Measurements from ENCODE around the gene SPCS3. TPM values are rescaled to one million over a fixed set of nuclear protein-coding genes. Genes with fewer than 3 reads are reported as not detected.
A peak's percentile ranks its signal among the peaks of the same experiment; 100 is the strongest.
"Not testable (repeated sequence)": the region's sequence is repeated elsewhere in the genome, so short reads cannot be mapped to it uniquely, and the experiment has no call there.

The SPCS3 gene
- total and polyA plus RNA-seq, 2 of the 13 experiments (the other 11 are each of a cell fraction or from before 2014, with no cell fraction given): 26.3 to 57.0 TPM

DNA sequence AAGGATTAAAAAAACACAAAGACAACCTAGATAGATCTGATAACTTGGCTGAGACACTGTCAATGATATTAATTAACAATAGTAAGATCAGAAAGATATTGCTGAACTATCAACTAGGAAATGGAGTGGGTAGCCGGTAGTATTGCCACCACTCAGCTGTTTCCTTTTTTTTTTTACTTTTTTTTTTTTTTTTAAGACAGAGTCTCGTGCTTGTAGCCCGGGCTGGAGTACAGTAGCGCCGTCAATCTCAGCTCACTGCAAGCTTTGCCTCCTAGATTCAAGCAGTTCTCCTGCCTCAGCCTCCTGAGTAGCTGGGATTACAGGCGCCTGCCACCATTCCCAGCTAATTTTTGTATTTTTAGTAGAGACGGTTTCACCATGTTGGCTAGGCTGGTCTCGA lies 5.1 kb downstream of the SPCS3 start:
- CTCF ChIA-PET (ENCODE audit: low intra/inter-chr PET ratio, low total read pairs); ATAC-seq; FAIRE-seq; H3K4me3 ChIP-seq (replicated peaks in 1 of 3; ENCODE audit: insufficient read depth in 1 of 3, low read depth in 2 of 3, low read length in 3 of 3); H3K27ac ChIP-seq (ENCODE audit: extremely low read length, insufficient read depth, low read length); H3K27me3 ChIP-seq (ENCODE audit: control insufficient read depth in 1 of 2, insufficient read depth in 2 of 2, low read length in 2 of 2); H3K4me2 ChIP-seq (ENCODE audit: low read depth, low read length); POLR2A ChIA-PET; H3K9ac ChIP-seq (ENCODE audit: insufficient read depth, low read depth, low read length); H2AFZ ChIP-seq (ENCODE audit: low read length); H3K9me3 ChIP-seq (ENCODE audit: low read length); H4K20me1 ChIP-seq (ENCODE audit: insufficient read depth, low read length); BruUV-seq (replicated peaks); H3K36me3 ChIP-seq (replicated peaks in 1 of 2; ENCODE audit: control insufficient read depth in 1 of 2, insufficient read depth in 2 of 2, low read length in 2 of 2); DNase-seq (ENCODE audit: low spot score): not testable (repeated sequence)
- in situ Hi-C loops (cut with HindIII; ENCODE audit: extremely low pct_ligation_motif_present, low pct_unique_long_range_greater_than_20kb): loop anchor here (25.0 kb wide), 3 partner anchors 188 to 388 kb away; no protein-coding TSS in a partner anchor
- Histone ChIP-seq H3K79me2 (ENCODE audit: insufficient read depth, low read length) (peaks cover 64% of the 10 kb centered on the region), H3K4me1 (ENCODE audit: insufficient read depth, low read length) (peaks cover 26% of the 10 kb centered on the region)
- intact Hi-C loops (cut with micrococcal nuclease; ENCODE audit: unreplicated experiment): loop anchor here (5.0 kb wide), 1 partner anchor 128 kb away; the partner anchor contains the start of gene SPATA4
- WGBS (ENCODE audit: low lambda C conversion rate): 97% methylated on average over 8 of the region's 8 CpGs

DNA sequence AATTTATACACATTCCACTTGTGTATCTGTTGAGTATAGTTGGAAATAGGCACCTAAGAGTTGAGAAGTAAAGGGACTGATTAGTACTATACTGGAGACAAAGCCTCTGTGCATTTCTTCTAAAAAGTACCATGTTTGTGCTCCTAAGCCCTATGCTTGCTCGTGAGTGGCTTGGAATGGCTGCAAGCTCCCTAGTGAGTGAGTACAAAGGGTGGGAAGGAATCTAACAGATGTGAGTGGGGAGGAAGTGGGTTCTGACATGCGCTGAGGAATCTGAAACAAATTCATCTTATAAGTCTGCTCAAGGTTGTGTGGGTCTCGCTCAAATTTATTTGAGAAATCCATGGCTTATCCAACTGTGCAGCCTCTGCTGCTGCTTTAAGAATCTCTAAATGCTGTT lies 13.3 kb downstream of the SPCS3 start:
- H3K4me2 ChIP-seq (ENCODE audit: low read depth, low read length): no peak overlapping the region
- TF ChIP-seq, protein P1, sequence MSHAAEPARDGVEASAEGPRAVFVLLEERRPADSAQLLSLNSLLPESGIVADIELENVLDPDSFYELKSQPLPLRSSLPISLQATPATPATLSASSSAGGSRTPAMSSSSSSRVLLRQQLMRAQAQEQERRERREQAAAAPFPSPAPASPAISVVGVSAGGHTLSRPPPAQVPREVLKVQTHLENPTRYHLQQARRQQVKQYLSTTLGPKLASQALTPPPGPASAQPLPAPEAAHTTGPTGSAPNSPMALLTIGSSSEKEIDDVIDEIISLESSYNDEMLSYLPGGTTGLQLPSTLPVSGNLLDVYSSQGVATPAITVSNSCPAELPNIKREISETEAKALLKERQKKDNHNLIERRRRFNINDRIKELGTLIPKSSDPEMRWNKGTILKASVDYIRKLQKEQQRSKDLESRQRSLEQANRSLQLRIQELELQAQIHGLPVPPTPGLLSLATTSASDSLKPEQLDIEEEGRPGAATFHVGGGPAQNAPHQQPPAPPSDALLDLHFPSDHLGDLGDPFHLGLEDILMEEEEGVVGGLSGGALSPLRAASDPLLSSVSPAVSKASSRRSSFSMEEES (CRISPR knock-in tag; IDR thresholded peaks at IDR 0.05): no peak
- peak; percentile 24 for TF ChIP-seq RBM22 (optimal IDR thresholded peaks at IDR 0.05; ENCODE audit: low read length)
- no peak for TF ChIP-seq YEATS4 (CRISPR knock-in tag; IDR thresholded peaks at IDR 0.05; ENCODE audit: borderline replicate concordance)
- H3K79me2 ChIP-seq (ENCODE audit: insufficient read depth, low read length): no peaks in the 10 kb centered on the region
- intact Hi-C loops (cut with micrococcal nuclease; ENCODE audit: unreplicated experiment) (no loop called here), in situ Hi-C loops (cut with HindIII; ENCODE audit: extremely low pct_ligation_motif_present, low pct_unique_long_range_greater_than_20kb) (loop anchor here (25.0 kb wide), 3 partner anchors 196 to 396 kb away; no protein-coding TSS in a partner anchor)
- H3K9me3 ChIP-seq (ENCODE audit: low read length): no peaks in the 10 kb centered on the region
- H4K20me1 ChIP-seq (ENCODE audit: insufficient read depth, low read length): no peaks in the 10 kb centered on the region
- 99% methylated on average over 3 of the region's 3 CpGs for WGBS (ENCODE audit: low lambda C conversion rate)
- POLR2A ChIA-PET: no interaction called here
- CTCF ChIA-PET (ENCODE audit: low intra/inter-chr PET ratio, low total read pairs): no interaction called here
- FAIRE-seq (no peak), ATAC-seq (peak; percentile 23; the same call in 1 of the 3 replicates), DNase-seq (ENCODE audit: low spot score) (no peak)
- no peaks in the 10 kb centered on the region for H3K4me1 ChIP-seq (ENCODE audit: insufficient read depth, low read length)
- H3K9ac ChIP-seq (ENCODE audit: insufficient read depth, low read depth, low read length): no peak overlapping the region
- BruUV-seq (replicated peaks): no TSS peak
- H3K27me3 ChIP-seq (ENCODE audit: control insufficient read depth in 1 of 2, insufficient read depth in 2 of 2, low read length in 2 of 2): no peaks in the 10 kb centered on the region
- H3K36me3 ChIP-seq (replicated peaks in 1 of 2; ENCODE audit: control insufficient read depth in 1 of 2, insufficient read depth in 2 of 2, low read length in 2 of 2): peaks cover 0 to 13% of the 10 kb centered on the region in 2 experiments; a peak in 2 of 5 replicates
- no peak overlapping the region for H3K27ac ChIP-seq (ENCODE audit: extremely low read length, insufficient read depth, low read length)
- no peak overlapping the region for H3K4me3 ChIP-seq (replicated peaks in 1 of 3; ENCODE audit: insufficient read depth in 1 of 3, low read depth in 2 of 3, low read length in 3 of 3)
- no peak overlapping the region for H2AFZ ChIP-seq (ENCODE audit: low read length)

Data from HepG2 (cell line).